A204.1 (cell line): ENCODE results near the gene SIPA1L3.

Experiments used
- FAIRE-seq: peaks from 2 replicates; lab custom pipeline; 2012; peaks lifted over from hg19 to GRCh38; lab: Jason Lieb, UNC

SIPA1L3 gene

GRCh38 chr19:37950471-37951175 lies 43.6 kb downstream of the SIPA1L3 start:
- no peak for FAIRE-seq

GRCh38 chr19:37951816-37952210 lies 44.8 kb downstream of the SIPA1L3 start:
- FAIRE-seq = no peak

GRCh38 chr19:37953171-37953917 lies 46.3 kb downstream of the SIPA1L3 start:
- no peak for FAIRE-seq

- no peak for FAIRE-seq
Observed at GRCh38 chr19:37953918-37954303, 46.9 kb downstream of the SIPA1L3 start.

GRCh38 chr19:37954421-37954874 lies 47.4 kb downstream of the SIPA1L3 start:
- no peak for FAIRE-seq

GRCh38 chr19:37955986-37956385 lies 49.0 kb downstream of the SIPA1L3 start:
- no peak for FAIRE-seq

GRCh38 chr19:37957176-37957575 lies 50.2 kb downstream of the SIPA1L3 start:
- FAIRE-seq = no peak

GRCh38 chr19:37959665-37960114 lies 52.7 kb downstream of the SIPA1L3 start:
- no peak for FAIRE-seq

- FAIRE-seq = no peak
Observed at GRCh38 chr19:37961198-37961597, 54.2 kb downstream of the SIPA1L3 start.

- no peak for FAIRE-seq
Observed at GRCh38 chr19:37963190-37963936, 56.4 kb downstream of the SIPA1L3 start.

- FAIRE-seq = no peak
Observed at GRCh38 chr19:37964109-37964508, 57.1 kb downstream of the SIPA1L3 start.

GRCh38 chr19:37966211-37966661 lies 59.2 kb downstream of the SIPA1L3 start:
- no peak for FAIRE-seq

- no peak for FAIRE-seq
Observed at GRCh38 chr19:37966662-37967231, 59.7 kb downstream of the SIPA1L3 start.

GRCh38 chr19:37969695-37970094 lies 62.7 kb downstream of the SIPA1L3 start:
- no peak for FAIRE-seq

- no peak for FAIRE-seq
Observed at GRCh38 chr19:37970699-37971098, 63.7 kb downstream of the SIPA1L3 start.

- no peak for FAIRE-seq
Observed at GRCh38 chr19:37972803-37973202, 65.8 kb downstream of the SIPA1L3 start.

GRCh38 chr19:37973666-37974065 lies 66.7 kb downstream of the SIPA1L3 start:
- FAIRE-seq = no peak

GRCh38 chr19:37975071-37975470 lies 68.1 kb downstream of the SIPA1L3 start:
- no peak for FAIRE-seq

- no peak for FAIRE-seq
Observed at GRCh38 chr19:37975596-37976515, 68.8 kb downstream of the SIPA1L3 start.

- no peak for FAIRE-seq
Observed at GRCh38 chr19:37977391-37977790, 70.4 kb downstream of the SIPA1L3 start.

- no peak for FAIRE-seq
Observed at GRCh38 chr19:37977992-37978391, 71.0 kb downstream of the SIPA1L3 start.
